GM23338 (cell line): ENCODE measurements around the gene EDN2. TPM values are rescaled to one million over a fixed set of nuclear protein-coding genes. Genes with fewer than 3 reads are reported as not detected.

ENCODE experiments used
- ATAC-seq: fragments of 200-7000 bp; cut with Tn5 transposase; 3 replicates; pipeline ENCODE4 v1.9.1; 2020
- DNase-seq: peaks from one replicate; pipeline ENCODE4 v3.0.0-alpha.2; 2015; ENCODE audit warnings: low spot score
- H2AFZ ChIP-seq: fragments of 200-600 bp; sonication (generic); 2 replicates; pipeline ENCODE4 v1.8.0; 2016; ENCODE audit warnings: antibody characterized with exemption, mild to moderate bottlenecking, moderate library complexity
- H3F3A ChIP-seq: fragments of 200-600 bp; sonication (generic); replicated peaks from 2 replicates; pipeline ENCODE4 v1.8.0; 2017; ENCODE audit warnings: antibody characterized with exemption, mixed run types, low read depth
- H3K27ac ChIP-seq: fragments of 200-600 bp; sonication (generic); 2 replicates; pipeline ENCODE4 v1.6.1; 2016; ENCODE audit warnings: low read depth
- H3K27me3 ChIP-seq: fragments of 200-600 bp; sonication (generic); 2 replicates; pipeline ENCODE4 v1.8.0; 2016; ENCODE audit warnings: mild to moderate bottlenecking, mixed run types, moderate library complexity; ENCODE audit not compliant: insufficient read depth
- H3K36me3 ChIP-seq: fragments of 200-600 bp; sonication (generic); 2 replicates; pipeline ENCODE4 v1.8.0; 2016; ENCODE audit warnings: mild to moderate bottlenecking; ENCODE audit not compliant: insufficient read depth
- H3K4me1 ChIP-seq: fragments of 200-600 bp; sonication (generic); 2 replicates; pipeline ENCODE4 v1.8.0; 2016; ENCODE audit warnings: mild to moderate bottlenecking, moderate library complexity; ENCODE audit not compliant: insufficient read depth
- H3K4me2 ChIP-seq: fragments of 200-600 bp; sonication (generic); 2 replicates; pipeline ENCODE4 v1.7.1; 2017; ENCODE audit warnings: mixed run types
- H3K4me3 ChIP-seq: fragments of 200-600 bp; sonication (generic); 2 replicates; pipeline ENCODE4 v1.6.1; 2016; ENCODE audit warnings: mixed run types
- H3K79me2 ChIP-seq: fragments of 200-600 bp; sonication (generic); replicated peaks from 2 replicates; pipeline ENCODE4 v1.8.0; 2017; ENCODE audit warnings: mild to moderate bottlenecking; ENCODE audit not compliant: insufficient read depth
- H3K9me2 ChIP-seq: fragments of 200-600 bp; sonication (generic); 2 replicates; pipeline ENCODE4 v1.8.0; 2017; ENCODE audit not compliant: insufficient read depth
- H4K20me1 ChIP-seq: fragments of 200-600 bp; sonication (generic); replicated peaks from 2 replicates; pipeline ENCODE4 v1.8.0; 2017; ENCODE audit warnings: mild to moderate bottlenecking; ENCODE audit not compliant: insufficient read depth
- H3K27ac Mint-ChIP-seq: 2 replicates; pipeline ENCODE4 v1.8.0; 2020; ENCODE audit warnings: inconsistent platforms, mild to moderate bottlenecking, moderate library complexity, mixed read lengths
- H3K27me3 Mint-ChIP-seq: 3 replicates; pipeline ENCODE4 v1.8.0; 2022; ENCODE audit warnings: low read depth, mild to moderate bottlenecking, moderate library complexity, mixed read lengths, inconsistent platforms; ENCODE audit not compliant: insufficient read depth, poor library complexity
- H3K36me3 Mint-ChIP-seq: 3 replicates; pipeline ENCODE4 v1.8.0; 2021; ENCODE audit warnings: low read depth, mild to moderate bottlenecking, inconsistent platforms, moderate library complexity, mixed read lengths
- H3K4me1 Mint-ChIP-seq: 3 replicates; pipeline ENCODE4 v1.8.0; 2020; ENCODE audit warnings: mild to moderate bottlenecking, inconsistent platforms, mixed read lengths
- H3K4me3 Mint-ChIP-seq: 3 replicates; pipeline ENCODE4 v1.8.0; 2021; ENCODE audit warnings: moderate library complexity, mild to moderate bottlenecking, inconsistent platforms, mixed read lengths
- H3K9me3 Mint-ChIP-seq: 3 replicates; pipeline ENCODE4 v1.8.0; 2020; ENCODE audit warnings: moderate library complexity, mild to moderate bottlenecking, inconsistent platforms, mixed read lengths
- CREB1 ChIP-seq: fragments of 250-450 bp; sonication (Bioruptor Pico); IDR thresholded peaks from 2 replicates; pipeline ENCODE4 v1.5.0; 2020; ENCODE audit warnings: low read depth, mild to moderate bottlenecking, moderate library complexity
- POLR2AphosphoS5 ChIP-seq: IDR thresholded peaks from 2 replicates; pipeline ENCODE4 v1.6.1; 2016; ENCODE audit warnings: antibody characterized with exemption, low read depth
- ZNF114 ChIP-seq: fragments of 250-450 bp; sonication (Bioruptor Pico); IDR thresholded peaks from 2 replicates; pipeline ENCODE4 v1.5.0; 2020; ENCODE audit warnings: mild to moderate bottlenecking, moderate library complexity
- polyA plus RNA-seq: library from polyadenylated mRNA; unstranded; fragments of >200 nt; fragmentation: Nextera tagmentation; extraction: Ambion mirVana; gene quantifications from 2 replicates; pipeline ENCODE4 v1.2.1, GENCODE V29; 2016
- total RNA-seq: library from RNA; depleted of rRNA; stranded (reverse); fragments of >200 nt; shearing (Covaris generic); gene quantifications from 2 replicates; pipeline ENCODE4 v1.2.3, GENCODE V29; 2014
- TF ChIP-seq, protein P1 (sequence below), 2 experiments: fragments of 200-600 bp in 1 of 2; sonication (generic) in 1 of 2; conservative IDR thresholded peaks; 2 replicates each; pipeline versions ENCODE4 v1.5.1 to v1.6.1; 2016 to 2017; ENCODE audit warnings: antibody characterized with exemption in 2 of 2, low read depth in 2 of 2, mild to moderate bottlenecking in 2 of 2, moderate library complexity in 1 of 2
- TF ChIP-seq, protein P2 (sequence below): IDR thresholded peaks from one replicate; pipeline ENCODE4 v1.6.1; 2018; ENCODE audit warnings: antibody characterized with exemption; ENCODE audit not compliant: unreplicated experiment

EDN2 gene
- total and polyA plus RNA-seq, 2 experiments from 2014 or later = not detected

DNA sequence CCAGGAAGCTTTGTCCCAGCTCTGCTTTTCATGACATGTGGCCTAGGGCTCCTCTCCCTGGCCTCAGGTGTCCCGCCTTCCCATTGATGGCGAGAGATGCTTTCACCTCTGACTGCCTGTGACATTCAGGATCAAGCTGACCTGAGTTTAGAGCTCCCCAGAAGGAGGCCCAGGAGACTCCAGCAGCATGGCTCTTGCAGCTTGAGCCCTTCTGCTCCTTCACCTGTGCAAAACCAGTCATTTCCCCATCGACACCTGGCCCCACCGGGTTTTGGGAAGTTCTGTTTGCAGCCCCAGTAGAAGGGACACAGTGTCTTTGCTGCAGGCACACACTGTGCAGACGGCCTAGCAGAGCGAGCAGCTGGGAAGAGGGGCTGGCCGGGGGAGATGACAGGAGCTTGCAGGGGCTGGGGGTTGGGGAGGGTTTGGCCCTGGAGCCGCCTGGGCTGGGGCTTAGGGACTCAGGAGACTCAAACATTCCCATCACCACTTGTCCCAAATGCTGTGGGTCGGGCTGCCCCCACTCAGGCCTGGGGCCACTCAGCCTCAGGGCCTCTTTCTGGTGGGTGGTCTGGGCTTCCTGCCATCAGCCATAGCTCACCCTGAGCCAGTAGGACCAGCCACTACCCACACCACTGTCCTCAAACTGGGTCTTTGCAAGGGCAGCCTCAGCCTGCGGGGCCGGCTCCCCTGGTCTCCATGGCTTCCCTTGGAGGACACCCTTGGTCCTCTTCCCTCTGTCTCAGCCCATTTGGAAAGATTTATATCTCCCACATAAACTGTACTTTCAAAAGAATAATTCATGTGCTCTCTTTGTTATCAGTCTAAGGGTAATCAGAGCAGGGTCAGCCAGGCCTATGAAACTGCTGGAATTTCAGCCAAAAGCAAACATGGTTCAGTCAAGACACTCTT is 3.8 kb upstream of the EDN2 start:
- Histone ChIP-seq H3K27ac (no peak overlapping the region), H4K20me1 (no peaks in the 10 kb centered on the region), H2AFZ (no peak overlapping the region), H3K36me3 (no peaks in the 10 kb centered on the region), H3K4me2 (no peak overlapping the region), H3K4me3 (no peak overlapping the region), H3K27me3 (no peaks in the 10 kb centered on the region), H3K4me1 (peaks cover 26% of the 10 kb centered on the region), H3F3A (no peaks in the 10 kb centered on the region), H3K9me2 (peaks cover 4% of the 10 kb centered on the region; the same call in 1 of the 2 replicates), H3K79me2 (no peaks in the 10 kb centered on the region)
- Mint-ChIP-seq H3K36me3 (no peaks in the 10 kb centered on the region), H3K9me3 (no peaks in the 10 kb centered on the region), H3K27ac (no peak overlapping the region), H3K4me1 (peaks cover 22% of the 10 kb centered on the region), H3K27me3 (peaks cover 12% of the 10 kb centered on the region), H3K4me3 (no peak overlapping the region)
- no peak for TF ChIP-seq ZNF114 (CRISPR knock-in tag)
- no peak for TF ChIP-seq CREB1 (CRISPR knock-in tag)
- TF ChIP-seq, protein P1, sequence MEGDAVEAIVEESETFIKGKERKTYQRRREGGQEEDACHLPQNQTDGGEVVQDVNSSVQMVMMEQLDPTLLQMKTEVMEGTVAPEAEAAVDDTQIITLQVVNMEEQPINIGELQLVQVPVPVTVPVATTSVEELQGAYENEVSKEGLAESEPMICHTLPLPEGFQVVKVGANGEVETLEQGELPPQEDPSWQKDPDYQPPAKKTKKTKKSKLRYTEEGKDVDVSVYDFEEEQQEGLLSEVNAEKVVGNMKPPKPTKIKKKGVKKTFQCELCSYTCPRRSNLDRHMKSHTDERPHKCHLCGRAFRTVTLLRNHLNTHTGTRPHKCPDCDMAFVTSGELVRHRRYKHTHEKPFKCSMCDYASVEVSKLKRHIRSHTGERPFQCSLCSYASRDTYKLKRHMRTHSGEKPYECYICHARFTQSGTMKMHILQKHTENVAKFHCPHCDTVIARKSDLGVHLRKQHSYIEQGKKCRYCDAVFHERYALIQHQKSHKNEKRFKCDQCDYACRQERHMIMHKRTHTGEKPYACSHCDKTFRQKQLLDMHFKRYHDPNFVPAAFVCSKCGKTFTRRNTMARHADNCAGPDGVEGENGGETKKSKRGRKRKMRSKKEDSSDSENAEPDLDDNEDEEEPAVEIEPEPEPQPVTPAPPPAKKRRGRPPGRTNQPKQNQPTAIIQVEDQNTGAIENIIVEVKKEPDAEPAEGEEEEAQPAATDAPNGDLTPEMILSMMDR (conservative IDR thresholded peaks at IDR 0.05; ENCODE audit: low read depth in 2 of 2) = no peak
- DNase-seq (no peak), ATAC-seq (no peak)

- no peak for DNase-seq
- no peak; the same call in 2 of the 3 replicates for ATAC-seq
- peak overlapping the region; percentile 43 for H2AFZ ChIP-seq
- peaks cover 26% of the 10 kb centered on the region for H3K4me1 ChIP-seq
- no peaks in the 10 kb centered on the region for H4K20me1 ChIP-seq
- peak overlapping the region; percentile 68 for H3K4me2 ChIP-seq
- H3K9me3 Mint-ChIP-seq = no peaks in the 10 kb centered on the region
- H3K27ac Mint-ChIP-seq = no peak overlapping the region; the same call in 1 of the 2 replicates
- H3K9me2 ChIP-seq = peaks cover 4% of the 10 kb centered on the region; the same call in 1 of the 2 replicates
- no peaks in the 10 kb centered on the region for H3K36me3 ChIP-seq
- H3K27me3 Mint-ChIP-seq = peaks cover 12% of the 10 kb centered on the region
- no peaks in the 10 kb centered on the region for H3F3A ChIP-seq
- H3K36me3 Mint-ChIP-seq = no peaks in the 10 kb centered on the region
- H3K4me1 Mint-ChIP-seq = peaks cover 29% of the 10 kb centered on the region
- H3K27me3 ChIP-seq = no peaks in the 10 kb centered on the region
- TF ChIP-seq, protein P2, sequence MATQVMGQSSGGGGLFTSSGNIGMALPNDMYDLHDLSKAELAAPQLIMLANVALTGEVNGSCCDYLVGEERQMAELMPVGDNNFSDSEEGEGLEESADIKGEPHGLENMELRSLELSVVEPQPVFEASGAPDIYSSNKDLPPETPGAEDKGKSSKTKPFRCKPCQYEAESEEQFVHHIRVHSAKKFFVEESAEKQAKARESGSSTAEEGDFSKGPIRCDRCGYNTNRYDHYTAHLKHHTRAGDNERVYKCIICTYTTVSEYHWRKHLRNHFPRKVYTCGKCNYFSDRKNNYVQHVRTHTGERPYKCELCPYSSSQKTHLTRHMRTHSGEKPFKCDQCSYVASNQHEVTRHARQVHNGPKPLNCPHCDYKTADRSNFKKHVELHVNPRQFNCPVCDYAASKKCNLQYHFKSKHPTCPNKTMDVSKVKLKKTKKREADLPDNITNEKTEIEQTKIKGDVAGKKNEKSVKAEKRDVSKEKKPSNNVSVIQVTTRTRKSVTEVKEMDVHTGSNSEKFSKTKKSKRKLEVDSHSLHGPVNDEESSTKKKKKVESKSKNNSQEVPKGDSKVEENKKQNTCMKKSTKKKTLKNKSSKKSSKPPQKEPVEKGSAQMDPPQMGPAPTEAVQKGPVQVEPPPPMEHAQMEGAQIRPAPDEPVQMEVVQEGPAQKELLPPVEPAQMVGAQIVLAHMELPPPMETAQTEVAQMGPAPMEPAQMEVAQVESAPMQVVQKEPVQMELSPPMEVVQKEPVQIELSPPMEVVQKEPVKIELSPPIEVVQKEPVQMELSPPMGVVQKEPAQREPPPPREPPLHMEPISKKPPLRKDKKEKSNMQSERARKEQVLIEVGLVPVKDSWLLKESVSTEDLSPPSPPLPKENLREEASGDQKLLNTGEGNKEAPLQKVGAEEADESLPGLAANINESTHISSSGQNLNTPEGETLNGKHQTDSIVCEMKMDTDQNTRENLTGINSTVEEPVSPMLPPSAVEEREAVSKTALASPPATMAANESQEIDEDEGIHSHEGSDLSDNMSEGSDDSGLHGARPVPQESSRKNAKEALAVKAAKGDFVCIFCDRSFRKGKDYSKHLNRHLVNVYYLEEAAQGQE = peak; percentile 19
- TF ChIP-seq POLR2AphosphoS5 = no peak
- H3K4me3 Mint-ChIP-seq = no peak overlapping the region
- H3K4me3 ChIP-seq = peak overlapping the region; percentile 20; the same call in 1 of the 2 replicates
- H3K79me2 ChIP-seq = no peaks in the 10 kb centered on the region
- H3K27ac ChIP-seq = peak overlapping the region; percentile 47
These were observed 2.9 kb upstream of the EDN2 start for GRCh38 chr1:41487126-41488039.
